ENCODE results near the gene SGCD.
"Not testable (repeated sequence)": the region's sequence is repeated elsewhere in the genome, so short reads cannot be mapped to it uniquely, and the experiment has no call there.

The SGCD gene

DNA sequence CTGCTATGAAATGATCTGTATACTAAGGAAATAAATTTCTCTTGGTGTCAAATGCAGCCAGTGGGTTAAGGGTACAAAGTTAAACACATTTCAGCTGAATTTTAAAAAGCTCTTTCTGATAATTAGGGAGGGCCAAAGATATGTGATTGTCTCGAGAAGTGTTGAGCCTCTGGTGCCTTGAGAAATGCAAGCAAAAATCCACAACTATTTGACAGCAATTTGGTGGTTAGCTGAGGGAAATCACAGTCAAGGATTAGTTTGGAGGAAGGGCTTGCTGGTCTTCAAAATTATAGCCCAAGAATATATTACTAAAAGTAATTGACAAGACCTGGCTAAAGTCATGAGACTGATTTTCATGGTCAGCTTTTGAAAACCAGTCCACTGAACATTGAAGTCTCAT lies 267.4 kb downstream of the SGCD start:
- Mint-ChIP-seq H3K27me3 (peaks cover 21 to 31% of the 10 kb centered on the region in 2 donors), H3K9me3 (no peaks in the 10 kb centered on the region), H3K27ac (no peak overlapping the region), H3K4me1 (ENCODE audit: low read depth in 2 of 2) (no peaks in the 10 kb centered on the region), H3K4me3 (no peak overlapping the region), H3K36me3 (ENCODE audit: insufficient read depth) (no peaks in the 10 kb centered on the region)
- DNase-seq (no peak), ATAC-seq (replicated peaks) (no peak)

DNA sequence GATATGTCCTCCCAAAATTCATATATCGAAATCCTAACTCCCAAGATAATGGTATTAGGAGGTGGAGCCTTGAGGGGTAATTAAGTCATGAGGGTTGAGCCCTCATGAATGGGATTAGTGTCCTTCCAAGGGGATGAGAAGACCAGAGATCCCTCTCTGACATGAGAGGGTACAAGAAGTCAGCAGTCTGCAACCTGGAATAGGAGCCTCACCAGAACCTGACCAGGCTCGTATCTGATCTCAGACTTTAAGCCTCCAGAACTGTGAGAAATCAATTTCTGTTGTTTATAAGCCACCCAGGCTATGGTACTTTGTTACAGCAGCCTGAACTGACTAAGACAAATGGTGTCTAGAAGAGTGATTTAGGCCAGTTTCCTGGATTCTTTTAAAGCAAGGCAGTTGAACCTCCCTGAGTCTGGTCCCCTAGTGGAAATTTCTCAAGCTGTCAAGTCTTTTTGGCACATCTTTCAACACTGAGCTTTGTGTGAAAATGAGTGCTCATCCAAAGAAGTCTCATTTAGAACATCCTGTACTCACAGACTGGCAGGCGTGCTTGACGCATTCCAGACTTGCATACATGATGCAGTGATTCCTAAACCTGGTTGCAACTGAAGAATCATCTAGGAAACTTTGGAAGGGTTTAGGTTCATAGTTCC lies 268.3 kb downstream of the SGCD start:
- H3K36me3 Mint-ChIP-seq (ENCODE audit: insufficient read depth) = no peaks in the 10 kb centered on the region
- H3K27ac Mint-ChIP-seq = no peak overlapping the region
- no peak overlapping the region for H3K4me3 Mint-ChIP-seq
- peaks cover 21 to 31% of the 10 kb centered on the region in 2 donors for H3K27me3 Mint-ChIP-seq
- DNase-seq (no peak), ATAC-seq (replicated peaks) (no peak)
- H3K4me1 Mint-ChIP-seq (ENCODE audit: low read depth in 2 of 2) = no peaks in the 10 kb centered on the region
- H3K9me3 Mint-ChIP-seq = no peaks in the 10 kb centered on the region

- Mint-ChIP-seq H3K36me3 (ENCODE audit: insufficient read depth) (no peaks in the 10 kb centered on the region), H3K4me1 (ENCODE audit: low read depth in 2 of 2) (no peaks in the 10 kb centered on the region), H3K9me3 (peaks cover 0 to 10% of the 10 kb centered on the region in 2 donors), H3K27ac (no peak overlapping the region), H3K27me3 (peaks cover 17 to 19% of the 10 kb centered on the region in 2 donors), H3K4me3 (no peak overlapping the region)
- no peak for DNase-seq
- ATAC-seq (replicated peaks) = no peak
Measured at GRCh38 chr5:156597276-156597675, 270.3 kb downstream of the SGCD start.

DNA sequence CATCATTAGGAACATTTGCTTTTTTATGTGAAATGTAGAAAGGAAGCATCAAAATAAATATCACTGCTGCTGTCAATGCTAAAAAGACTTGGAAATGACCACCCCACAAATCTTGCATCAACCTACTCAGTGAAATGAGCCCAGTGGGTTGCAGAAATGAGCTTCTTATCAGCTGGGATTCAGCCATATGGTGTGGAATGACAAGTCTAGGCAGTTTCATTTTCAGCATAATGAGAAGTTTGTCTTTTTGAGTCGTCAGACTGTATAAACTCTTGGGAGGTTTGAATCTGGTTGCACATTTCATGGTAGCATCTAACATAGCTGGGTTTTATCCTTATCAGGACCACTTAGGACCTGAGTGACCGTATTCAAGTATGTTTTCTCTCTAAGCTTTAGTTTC lies 272.0 kb downstream of the SGCD start:
- DNase-seq = no peak

GRCh38 chr5:156610582-156610981 lies 283.6 kb downstream of the SGCD start:
- DNase-seq = not testable (repeated sequence)

More for the DNA sequence above, 272.0 kb downstream of the SGCD start:
- Mint-ChIP-seq H3K4me3 (no peak overlapping the region), H3K27me3 (peaks cover 5 to 8% of the 10 kb centered on the region in 2 donors), H3K9me3 (peaks cover 0 to 19% of the 10 kb centered on the region in 2 donors), H3K27ac (no peak overlapping the region), H3K36me3 (ENCODE audit: insufficient read depth) (no peaks in the 10 kb centered on the region), H3K4me1 (ENCODE audit: low read depth in 2 of 2) (no peaks in the 10 kb centered on the region)
- ATAC-seq (replicated peaks) = no peak

DNA sequence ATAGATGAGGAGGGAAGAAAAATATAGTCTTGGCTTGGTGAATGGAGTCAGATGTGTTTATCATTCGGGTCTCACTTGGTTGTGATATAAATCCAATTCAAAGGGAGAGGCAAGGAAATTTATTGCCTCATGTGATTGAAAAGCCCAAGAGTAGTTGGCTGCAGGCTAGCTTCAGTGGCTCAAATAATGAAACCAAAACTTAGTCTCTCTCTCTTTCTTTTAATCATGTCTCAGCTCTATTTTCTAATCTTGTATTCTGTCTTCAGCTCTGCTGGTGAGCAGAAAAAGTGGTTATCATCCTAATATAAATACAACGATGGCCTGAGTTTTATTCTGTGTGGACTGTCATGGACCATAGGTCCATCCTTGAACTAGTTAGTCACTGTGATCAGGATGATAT lies 288.9 kb downstream of the SGCD start:
- ATAC-seq (replicated peaks) = no peak
- peaks cover 18 to 33% of the 10 kb centered on the region in 2 donors for H3K27me3 Mint-ChIP-seq

More at GRCh38 chr5:156610582-156610981, 283.6 kb downstream of the SGCD start:
- peaks cover 3 to 24% of the 10 kb centered on the region in 2 donors for H3K9me3 Mint-ChIP-seq
- not testable (repeated sequence) for H3K36me3 Mint-ChIP-seq (ENCODE audit: insufficient read depth); H3K27ac Mint-ChIP-seq; ATAC-seq (replicated peaks); H3K4me3 Mint-ChIP-seq; H3K4me1 Mint-ChIP-seq (ENCODE audit: low read depth in 2 of 2)
- H3K27me3 Mint-ChIP-seq = peaks cover 17 to 18% of the 10 kb centered on the region in 2 donors

GRCh38 chr5:156617426-156617825 lies 290.5 kb downstream of the SGCD start:
- Mint-ChIP-seq H3K4me1 (ENCODE audit: low read depth in 2 of 2) (no peaks in the 10 kb centered on the region), H3K27me3 (peaks cover 18 to 33% of the 10 kb centered on the region in 2 donors), H3K9me3 (peaks cover 0 to 3% of the 10 kb centered on the region in 2 donors), H3K27ac (no peak overlapping the region), H3K4me3 (no peak overlapping the region), H3K36me3 (ENCODE audit: insufficient read depth) (no peaks in the 10 kb centered on the region)
- ATAC-seq (replicated peaks) (no peak), DNase-seq (no peak)

More for the DNA sequence above, 288.9 kb downstream of the SGCD start:
- Mint-ChIP-seq H3K4me3 (no peak overlapping the region), H3K9me3 (peaks cover 3 to 10% of the 10 kb centered on the region in 2 donors), H3K27ac (no peak overlapping the region), H3K36me3 (ENCODE audit: insufficient read depth) (no peaks in the 10 kb centered on the region), H3K4me1 (ENCODE audit: low read depth in 2 of 2) (no peaks in the 10 kb centered on the region)
- DNase-seq = no peak

- ATAC-seq (replicated peaks) = no peak
- H3K4me3 Mint-ChIP-seq = no peak overlapping the region
Measured at GRCh38 chr5:156618601-156619000, 291.6 kb downstream of the SGCD start.

GRCh38 chr5:156621719-156622118 lies 294.8 kb downstream of the SGCD start:
- no peak overlapping the region for H3K27ac Mint-ChIP-seq
- peaks cover 9 to 12% of the 10 kb centered on the region in 2 donors for H3K27me3 Mint-ChIP-seq
- H3K4me1 Mint-ChIP-seq (ENCODE audit: low read depth in 2 of 2) = no peaks in the 10 kb centered on the region
- H3K36me3 Mint-ChIP-seq (ENCODE audit: insufficient read depth) = no peaks in the 10 kb centered on the region
- no peak for ATAC-seq (replicated peaks)
- DNase-seq = no peak
- H3K9me3 Mint-ChIP-seq = peaks cover 0 to 3% of the 10 kb centered on the region in 2 donors
- H3K4me3 Mint-ChIP-seq = no peak overlapping the region

More at GRCh38 chr5:156618601-156619000, 291.6 kb downstream of the SGCD start:
- no peak overlapping the region for H3K27ac Mint-ChIP-seq
- peaks cover 0 to 3% of the 10 kb centered on the region in 2 donors for H3K9me3 Mint-ChIP-seq
- H3K36me3 Mint-ChIP-seq (ENCODE audit: insufficient read depth) = no peaks in the 10 kb centered on the region
- H3K27me3 Mint-ChIP-seq = peaks cover 18 to 33% of the 10 kb centered on the region in 2 donors
- no peak for DNase-seq
- H3K4me1 Mint-ChIP-seq (ENCODE audit: low read depth in 2 of 2) = no peaks in the 10 kb centered on the region

- Mint-ChIP-seq H3K4me1 (ENCODE audit: low read depth in 2 of 2) (peaks cover 3 to 5% of the 10 kb centered on the region in 2 donors), H3K9me3 (no peaks in the 10 kb centered on the region), H3K27ac (no peak overlapping the region), H3K36me3 (ENCODE audit: insufficient read depth) (no peaks in the 10 kb centered on the region), H3K4me3 (no peak overlapping the region), H3K27me3 (no peaks in the 10 kb centered on the region)
- DNase-seq (no peak), ATAC-seq (replicated peaks) (no peak)
Measured at GRCh38 chr5:156623381-156624040, 296.5 kb downstream of the SGCD start.

GRCh38 chr5:156624686-156625085 lies 297.7 kb downstream of the SGCD start:
- no peaks in the 10 kb centered on the region for H3K36me3 Mint-ChIP-seq (ENCODE audit: insufficient read depth)
- DNase-seq (no peak), ATAC-seq (replicated peaks) (no peak)
- no peak overlapping the region for H3K27ac Mint-ChIP-seq
- H3K4me3 Mint-ChIP-seq = no peak overlapping the region
- no peaks in the 10 kb centered on the region for H3K27me3 Mint-ChIP-seq
- H3K4me1 Mint-ChIP-seq (ENCODE audit: low read depth in 2 of 2) = peaks cover 3 to 5% of the 10 kb centered on the region in 2 donors
- H3K9me3 Mint-ChIP-seq = no peaks in the 10 kb centered on the region

- no peak for DNase-seq
- H3K4me1 Mint-ChIP-seq (ENCODE audit: low read depth in 2 of 2) = peaks cover 3 to 5% of the 10 kb centered on the region in 2 donors
- no peaks in the 10 kb centered on the region for H3K36me3 Mint-ChIP-seq (ENCODE audit: insufficient read depth)
- no peaks in the 10 kb centered on the region for H3K9me3 Mint-ChIP-seq
- H3K27ac Mint-ChIP-seq = no peak overlapping the region
- no peak overlapping the region for H3K4me3 Mint-ChIP-seq
- H3K27me3 Mint-ChIP-seq = no peaks in the 10 kb centered on the region
- no peak for ATAC-seq (replicated peaks)
Measured at GRCh38 chr5:156628421-156628820, 301.5 kb downstream of the SGCD start.

GRCh38 chr5:156631005-156631404 lies 304.0 kb downstream of the SGCD start:
- Mint-ChIP-seq H3K27me3 (no peaks in the 10 kb centered on the region), H3K27ac (no peak overlapping the region), H3K4me1 (ENCODE audit: low read depth in 2 of 2) (peaks cover 3 to 5% of the 10 kb centered on the region in 2 donors), H3K4me3 (no peak overlapping the region), H3K9me3 (no peaks in the 10 kb centered on the region), H3K36me3 (ENCODE audit: insufficient read depth) (no peaks in the 10 kb centered on the region)
- no peak for ATAC-seq (replicated peaks)
- no peak for DNase-seq

DNA sequence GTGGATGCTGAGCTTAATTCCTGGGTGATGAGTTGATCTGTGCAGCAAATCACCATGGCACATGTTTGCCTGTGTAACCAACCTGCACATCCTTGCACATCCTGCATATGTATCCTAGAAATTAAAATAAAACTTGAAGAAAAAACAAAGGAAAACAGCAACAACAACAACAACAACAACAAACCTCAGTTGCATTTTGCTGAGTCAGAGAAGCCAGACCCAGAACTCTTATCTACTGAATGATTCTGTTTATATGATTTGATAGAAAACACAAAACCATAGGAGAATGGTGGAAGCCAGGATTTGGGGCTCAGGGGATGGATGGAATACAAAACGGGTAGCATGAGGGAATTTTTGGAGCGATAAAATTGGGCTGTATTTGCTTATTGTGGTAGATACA lies 307.3 kb downstream of the SGCD start:
- ATAC-seq (replicated peaks) = no peak
- no peaks in the 10 kb centered on the region for H3K4me1 Mint-ChIP-seq (ENCODE audit: low read depth in 2 of 2)
- no peaks in the 10 kb centered on the region for H3K27me3 Mint-ChIP-seq
- no peaks in the 10 kb centered on the region for H3K9me3 Mint-ChIP-seq
- no peak overlapping the region for H3K27ac Mint-ChIP-seq
- H3K4me3 Mint-ChIP-seq = no peak overlapping the region
- no peaks in the 10 kb centered on the region for H3K36me3 Mint-ChIP-seq (ENCODE audit: insufficient read depth)
- no peak for DNase-seq
